Adipocyte (in vitro differentiated cells): ENCODE measurements around the gene MIGA2.

Source experiments
- DNase-seq: peaks from one replicate; pipeline ENCODE4 v3.0.0-alpha.2; 2015; ENCODE audit warnings: low read depth
- H3K27me3 ChIP-seq: replicated peaks from 2 replicates; pipeline ENCODE4 v1.7.0; 2013; ENCODE audit warnings: mild to moderate bottlenecking, low read length, moderate library complexity; ENCODE audit not compliant: control insufficient read depth, insufficient read depth
- H3K36me3 ChIP-seq: 2 replicates; pipeline ENCODE4 v1.7.0; 2013; ENCODE audit warnings: low read length, mild to moderate bottlenecking, moderate library complexity; ENCODE audit not compliant: control insufficient read depth, insufficient read depth, severe bottlenecking
- H3K4me1 ChIP-seq: 2 replicates; pipeline ENCODE4 v1.7.0; 2013; ENCODE audit warnings: mild to moderate bottlenecking, low read length, moderate library complexity; ENCODE audit not compliant: control insufficient read depth, insufficient read depth
- H3K4me3 ChIP-seq: 2 replicates; pipeline ENCODE4 v1.7.0; 2013; ENCODE audit warnings: mild to moderate bottlenecking, low read length, moderate library complexity
- H3K9ac ChIP-seq: 2 replicates; pipeline ENCODE4 v1.7.0; 2013; ENCODE audit warnings: mild to moderate bottlenecking, low read length, moderate library complexity
- H3K9me3 ChIP-seq: 2 replicates; pipeline ENCODE4 v1.7.0; 2013; ENCODE audit warnings: mild to moderate bottlenecking, low read length, moderate library complexity; ENCODE audit not compliant: control insufficient read depth

MIGA2 gene

GRCh38 chr9:129012343-129012742 lies 24.1 kb upstream of the MIGA2 start:
- Histone ChIP-seq H3K27me3 (no peaks in the 10 kb centered on the region), H3K4me1 (peaks cover 2% of the 10 kb centered on the region), H3K9me3 (no peaks in the 10 kb centered on the region), H3K36me3 (peaks cover 21% of the 10 kb centered on the region), H3K9ac (no peak overlapping the region), H3K4me3 (no peak overlapping the region)
- no peak for DNase-seq

- Histone ChIP-seq H3K9ac (no peak overlapping the region), H3K36me3 (peaks cover 18% of the 10 kb centered on the region)
- DNase-seq, result no peak
These were observed 23.5 kb upstream of the MIGA2 start for GRCh38 chr9:129012893-129013448.

GRCh38 chr9:129013674-129014073 lies 22.8 kb upstream of the MIGA2 start:
- H3K27me3 ChIP-seq, result no peaks in the 10 kb centered on the region
- DNase-seq, result no peak
- H3K9ac ChIP-seq, result no peak overlapping the region
- H3K4me3 ChIP-seq, result no peak overlapping the region
- H3K4me1 ChIP-seq, result no peaks in the 10 kb centered on the region
- H3K9me3 ChIP-seq, result no peaks in the 10 kb centered on the region
- H3K36me3 ChIP-seq, result peaks cover 13% of the 10 kb centered on the region

More at GRCh38 chr9:129012893-129013448, 23.5 kb upstream of the MIGA2 start:
- Histone ChIP-seq H3K27me3 (no peaks in the 10 kb centered on the region), H3K4me1 (no peaks in the 10 kb centered on the region), H3K9me3 (no peaks in the 10 kb centered on the region), H3K4me3 (no peak overlapping the region)

GRCh38 chr9:129014124-129014523 lies 22.3 kb upstream of the MIGA2 start:
- Histone ChIP-seq H3K36me3 (peaks cover 12% of the 10 kb centered on the region), H3K9me3 (no peaks in the 10 kb centered on the region), H3K27me3 (no peaks in the 10 kb centered on the region), H3K4me3 (no peak overlapping the region), H3K4me1 (no peaks in the 10 kb centered on the region), H3K9ac (no peak overlapping the region)
- DNase-seq, result no peak

GRCh38 chr9:129014608-129015007 lies 21.8 kb upstream of the MIGA2 start:
- Histone ChIP-seq H3K9me3 (no peaks in the 10 kb centered on the region), H3K4me3 (no peak overlapping the region), H3K9ac (no peak overlapping the region), H3K36me3 (peaks cover 12% of the 10 kb centered on the region), H3K4me1 (no peaks in the 10 kb centered on the region), H3K27me3 (no peaks in the 10 kb centered on the region)
- DNase-seq, result no peak

- H3K4me1 ChIP-seq, result peaks cover 13% of the 10 kb centered on the region
- H3K9me3 ChIP-seq, result no peaks in the 10 kb centered on the region
- no peaks in the 10 kb centered on the region for H3K36me3 ChIP-seq
- H3K27me3 ChIP-seq, result no peaks in the 10 kb centered on the region
- no peak overlapping the region for H3K9ac ChIP-seq
- no peak for DNase-seq
- H3K4me3 ChIP-seq, result no peak overlapping the region
These were observed 15.3 kb upstream of the MIGA2 start for GRCh38 chr9:129021091-129021490.

- H3K36me3 ChIP-seq, result no peaks in the 10 kb centered on the region
- H3K9me3 ChIP-seq, result no peaks in the 10 kb centered on the region
- H3K4me3 ChIP-seq, result no peak overlapping the region
- DNase-seq, result no peak
- no peak overlapping the region for H3K9ac ChIP-seq
- peaks cover 13% of the 10 kb centered on the region for H3K4me1 ChIP-seq
- no peaks in the 10 kb centered on the region for H3K27me3 ChIP-seq
These were observed 14.4 kb upstream of the MIGA2 start for GRCh38 chr9:129022037-129022436.

- peaks cover 20% of the 10 kb centered on the region for H3K4me1 ChIP-seq
- no peaks in the 10 kb centered on the region for H3K9me3 ChIP-seq
- no peak overlapping the region for H3K4me3 ChIP-seq
- no peaks in the 10 kb centered on the region for H3K27me3 ChIP-seq
- DNase-seq, result peak; percentile 91
- peak overlapping the region; percentile 49 for H3K9ac ChIP-seq
- H3K36me3 ChIP-seq, result no peaks in the 10 kb centered on the region
These were observed 13.2 kb upstream of the MIGA2 start for GRCh38 chr9:129023036-129023907.

GRCh38 chr9:129023908-129024233 lies 12.6 kb upstream of the MIGA2 start:
- no peaks in the 10 kb centered on the region for H3K9me3 ChIP-seq
- DNase-seq, result no peak

GRCh38 chr9:129026442-129027223 lies 9.8 kb upstream of the MIGA2 start:
- no peaks in the 10 kb centered on the region for H3K9me3 ChIP-seq
- H3K9ac ChIP-seq, result no peak overlapping the region
- DNase-seq, result peak; percentile 45
- H3K36me3 ChIP-seq, result no peaks in the 10 kb centered on the region
- H3K4me1 ChIP-seq, result peaks cover 25% of the 10 kb centered on the region
- H3K27me3 ChIP-seq, result no peaks in the 10 kb centered on the region
- H3K4me3 ChIP-seq, result no peak overlapping the region

More at GRCh38 chr9:129023908-129024233, 12.6 kb upstream of the MIGA2 start:
- Histone ChIP-seq H3K36me3 (no peaks in the 10 kb centered on the region), H3K4me1 (peaks cover 23% of the 10 kb centered on the region), H3K27me3 (no peaks in the 10 kb centered on the region), H3K4me3 (no peak overlapping the region), H3K9ac (peak overlapping the region; percentile 49)

GRCh38 chr9:129027224-129027684 lies 9.2 kb upstream of the MIGA2 start:
- no peaks in the 10 kb centered on the region for H3K27me3 ChIP-seq
- peaks cover 25% of the 10 kb centered on the region for H3K4me1 ChIP-seq
- H3K4me3 ChIP-seq, result peak overlapping the region; percentile 84
- H3K9ac ChIP-seq, result peak overlapping the region; percentile 83
- H3K9me3 ChIP-seq, result no peaks in the 10 kb centered on the region
- DNase-seq, result no peak
- H3K36me3 ChIP-seq, result no peaks in the 10 kb centered on the region
